Ovary (tissue), 3 donors: ENCODE measurements around the gene PLCL1.

ENCODE experiments used
- CTCF ChIP-seq, 3 donors: fragments of 450-650 bp in 2 of 3; fragments of 200-600 bp in 1 of 3; IDR thresholded peaks; one replicate each; pipeline versions ENCODE4 v1.5.1 to v1.8.0; 2016 to 2022; ENCODE audit warnings: antibody characterized with exemption in 3 of 3, mild to moderate bottlenecking in 1 of 3
- EP300 ChIP-seq: sonication (generic); formaldehyde crosslinking; IDR thresholded peaks from one replicate; pipeline ENCODE4 v1.6.1; 2017; ENCODE audit warnings: antibody characterized with exemption
- POLR2A ChIP-seq: fragments of 450-650 bp; IDR thresholded peaks from one replicate; pipeline ENCODE4 v1.6.1; 2017; ENCODE audit warnings: antibody characterized with exemption, mild to moderate bottlenecking, moderate library complexity
- donor health status: DM: no; HTN: no; CAD: no.

- no peak for TF ChIP-seq CTCF (IDR thresholded peaks at IDR 0.05)
- TF ChIP-seq POLR2A, result no peak
- no peak for TF ChIP-seq EP300
Observed at GRCh38 chr2:198044777-198045176, 240.4 kb downstream of the PLCL1 start.
